SK-N-SH (cell line): ENCODE data around the gene ANO2.

ENCODE experiments used
- JUND ChIP-seq: IDR thresholded peaks from 2 replicates; pipeline ENCODE4 v1.4.0; 2012
- RAD21 ChIP-seq: IDR thresholded peaks from 2 replicates; pipeline ENCODE4 v1.6.1; 2012; ENCODE audit warnings: mild to moderate bottlenecking, low read length
- TF ChIP-seq, protein P1 (sequence below): fragments of 200-600 bp; sonication (generic); IDR thresholded peaks from 2 replicates; pipeline ENCODE4 v1.6.1; 2017; ENCODE audit warnings: antibody characterized with exemption, mild to moderate bottlenecking, moderate library complexity
- TF ChIP-seq, protein P2 (sequence below): IDR thresholded peaks from 2 replicates; pipeline ENCODE4 v1.6.1; 2012; ENCODE audit warnings: mild to moderate bottlenecking, low read depth, low read length, moderate library complexity

DNA sequence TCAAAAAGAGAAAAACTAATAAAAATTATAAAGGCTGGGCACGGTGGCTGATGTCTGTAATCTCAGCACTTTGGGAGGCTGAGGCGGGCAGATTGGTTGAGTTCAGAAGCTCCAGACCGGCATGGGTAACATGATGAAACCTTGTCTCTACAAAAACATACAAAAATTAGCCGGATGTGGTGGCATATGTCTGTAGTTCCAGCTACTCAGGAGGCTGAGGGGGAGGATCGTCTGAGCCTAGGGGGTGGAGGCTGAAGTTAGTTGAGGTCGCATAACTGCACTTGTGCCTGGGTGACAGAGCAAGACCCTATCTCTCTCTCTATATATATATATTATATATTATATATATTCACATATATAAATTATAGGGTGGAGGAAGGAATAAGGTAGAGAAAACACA is 32.5 kb upstream of the ANO2 start:
- TF ChIP-seq JUND (no peak), RAD21 (no peak)
- TF ChIP-seq, protein P1, sequence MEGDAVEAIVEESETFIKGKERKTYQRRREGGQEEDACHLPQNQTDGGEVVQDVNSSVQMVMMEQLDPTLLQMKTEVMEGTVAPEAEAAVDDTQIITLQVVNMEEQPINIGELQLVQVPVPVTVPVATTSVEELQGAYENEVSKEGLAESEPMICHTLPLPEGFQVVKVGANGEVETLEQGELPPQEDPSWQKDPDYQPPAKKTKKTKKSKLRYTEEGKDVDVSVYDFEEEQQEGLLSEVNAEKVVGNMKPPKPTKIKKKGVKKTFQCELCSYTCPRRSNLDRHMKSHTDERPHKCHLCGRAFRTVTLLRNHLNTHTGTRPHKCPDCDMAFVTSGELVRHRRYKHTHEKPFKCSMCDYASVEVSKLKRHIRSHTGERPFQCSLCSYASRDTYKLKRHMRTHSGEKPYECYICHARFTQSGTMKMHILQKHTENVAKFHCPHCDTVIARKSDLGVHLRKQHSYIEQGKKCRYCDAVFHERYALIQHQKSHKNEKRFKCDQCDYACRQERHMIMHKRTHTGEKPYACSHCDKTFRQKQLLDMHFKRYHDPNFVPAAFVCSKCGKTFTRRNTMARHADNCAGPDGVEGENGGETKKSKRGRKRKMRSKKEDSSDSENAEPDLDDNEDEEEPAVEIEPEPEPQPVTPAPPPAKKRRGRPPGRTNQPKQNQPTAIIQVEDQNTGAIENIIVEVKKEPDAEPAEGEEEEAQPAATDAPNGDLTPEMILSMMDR, result no peak
- TF ChIP-seq, protein P2, sequence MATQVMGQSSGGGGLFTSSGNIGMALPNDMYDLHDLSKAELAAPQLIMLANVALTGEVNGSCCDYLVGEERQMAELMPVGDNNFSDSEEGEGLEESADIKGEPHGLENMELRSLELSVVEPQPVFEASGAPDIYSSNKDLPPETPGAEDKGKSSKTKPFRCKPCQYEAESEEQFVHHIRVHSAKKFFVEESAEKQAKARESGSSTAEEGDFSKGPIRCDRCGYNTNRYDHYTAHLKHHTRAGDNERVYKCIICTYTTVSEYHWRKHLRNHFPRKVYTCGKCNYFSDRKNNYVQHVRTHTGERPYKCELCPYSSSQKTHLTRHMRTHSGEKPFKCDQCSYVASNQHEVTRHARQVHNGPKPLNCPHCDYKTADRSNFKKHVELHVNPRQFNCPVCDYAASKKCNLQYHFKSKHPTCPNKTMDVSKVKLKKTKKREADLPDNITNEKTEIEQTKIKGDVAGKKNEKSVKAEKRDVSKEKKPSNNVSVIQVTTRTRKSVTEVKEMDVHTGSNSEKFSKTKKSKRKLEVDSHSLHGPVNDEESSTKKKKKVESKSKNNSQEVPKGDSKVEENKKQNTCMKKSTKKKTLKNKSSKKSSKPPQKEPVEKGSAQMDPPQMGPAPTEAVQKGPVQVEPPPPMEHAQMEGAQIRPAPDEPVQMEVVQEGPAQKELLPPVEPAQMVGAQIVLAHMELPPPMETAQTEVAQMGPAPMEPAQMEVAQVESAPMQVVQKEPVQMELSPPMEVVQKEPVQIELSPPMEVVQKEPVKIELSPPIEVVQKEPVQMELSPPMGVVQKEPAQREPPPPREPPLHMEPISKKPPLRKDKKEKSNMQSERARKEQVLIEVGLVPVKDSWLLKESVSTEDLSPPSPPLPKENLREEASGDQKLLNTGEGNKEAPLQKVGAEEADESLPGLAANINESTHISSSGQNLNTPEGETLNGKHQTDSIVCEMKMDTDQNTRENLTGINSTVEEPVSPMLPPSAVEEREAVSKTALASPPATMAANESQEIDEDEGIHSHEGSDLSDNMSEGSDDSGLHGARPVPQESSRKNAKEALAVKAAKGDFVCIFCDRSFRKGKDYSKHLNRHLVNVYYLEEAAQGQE, result no peak
